ENCODE results near the gene CBFA2T2. TPM values are rescaled to one million over a fixed set of nuclear protein-coding genes. Genes with fewer than 3 reads are reported as not detected.
A peak's percentile ranks its signal among the peaks of the same experiment; 100 is the strongest.

The CBFA2T2 gene
- total and polyA plus RNA-seq, 10 of the 15 experiments (the other 5 are each of a cell fraction or from before 2014, with no cell fraction given), result 0.61 to 8.6 (median 5.5) TPM

DNA sequence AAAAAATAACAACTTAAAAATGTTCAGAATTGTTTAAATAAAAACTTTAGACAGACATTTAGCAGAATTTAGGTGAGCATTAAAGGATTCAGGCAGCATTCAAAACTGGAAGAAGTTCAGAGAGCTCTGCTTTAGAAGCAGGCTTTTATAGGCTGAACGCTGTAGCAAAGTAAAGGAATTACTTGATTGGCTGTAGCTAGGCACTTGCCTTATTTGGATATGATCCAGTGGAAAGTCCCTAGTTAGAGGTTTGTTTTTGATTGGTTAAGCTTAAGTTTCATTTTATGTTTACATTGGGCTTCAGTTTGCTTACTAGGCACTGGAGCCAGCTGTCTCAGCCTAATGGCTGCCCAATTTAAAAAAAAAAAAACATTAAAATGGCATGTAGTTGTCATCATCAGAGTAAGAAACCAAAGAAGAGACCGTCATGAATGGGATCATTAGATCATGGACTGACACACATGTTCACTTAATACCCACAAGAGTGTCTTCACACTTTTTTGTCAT lies 65.1 kb downstream of the CBFA2T2 start:
- Histone ChIP-seq H3K4me1 (ENCODE audit: control insufficient read depth, insufficient read depth, low read length) (peaks cover 15% of the 10 kb centered on the region), H3K36me3 (ENCODE audit: control insufficient read depth in 2 of 2, insufficient read depth in 2 of 2, low read length in 1 of 2) (no peaks in the 10 kb centered on the region; a peak in 1 of 4 replicates), H3K9ac (ENCODE audit: control insufficient read depth, insufficient read depth, low read length) (peak overlapping the region; percentile 26; the same call in 1 of the 2 replicates), H3K4me2 (ENCODE audit: control insufficient read depth, insufficient read depth) (peak overlapping the region; percentile 50; the same call in 1 of the 2 replicates), H3K79me2 (ENCODE audit: control insufficient read depth, insufficient read depth, low read length) (no peaks in the 10 kb centered on the region; the same call in 1 of the 2 replicates), H4K20me1 (ENCODE audit: control insufficient read depth, insufficient read depth) (no peaks in the 10 kb centered on the region), H3K4me3 (no peak overlapping the region), H3K9me3 (replicated peaks; ENCODE audit: control insufficient read depth, insufficient read depth, low read length) (no peaks in the 10 kb centered on the region; the same call in 2 of the 3 replicates), H2AFZ (ENCODE audit: control insufficient read depth, low read depth, low read length) (peak overlapping the region; percentile 20), H3K27ac (ENCODE audit: control insufficient read depth, insufficient read depth) (peak overlapping the region; percentile 82), H3K27me3 (replicated peaks in 1 of 2; ENCODE audit: control insufficient read depth in 2 of 2, insufficient read depth in 2 of 2, low read length in 1 of 2) (no peaks in the 10 kb centered on the region)
- ChIA-PET RAD21 (ENCODE audit: unreplicated experiment) (interaction anchor here (0.9 to 2.3 kb wide), 9 partner anchors 15 to 112 kb away, joined by 3 to 15 read pairs (median 4); partner anchors contain the start of genes ACTL10 and CBFA2T2), CTCF (interaction anchor here (1.0 to 1.6 kb wide), 3 partner anchors 13 to 113 kb away, joined by 3 to 5 read pairs (median 5); no protein-coding TSS in a partner anchor), SMC1A (ENCODE audit: uncharacterized antibody, unreplicated experiment) (interaction anchor here (0.9 to 1.6 kb wide), 10 partner anchors 14 to 113 kb away, joined by 3 to 10 read pairs (median 4); partner anchors contain the start of gene CBFA2T2), POLR2A (interaction anchor here (0.5 to 1.1 kb wide), 8 partner anchors 13 to 784 kb away, joined by 3 to 11 read pairs (median 4); partner anchors contain the start of gene CBFA2T2)
- DNase-seq (ENCODE audit: low read depth, low spot score) (peak; percentile 94), ATAC-seq (peak; percentile 100), FAIRE-seq (peak; percentile 98)
- TSS peak; percentile 76 for BruUV-seq (replicated peaks)
- intact Hi-C loops (cut with micrococcal nuclease; ENCODE audit: unreplicated experiment) (no loop called here), in situ Hi-C loops (cut with MboI) (no loop called here)
- 0% methylated on average over 2 of the region's 2 CpGs for WGBS (ENCODE audit: insufficient coverage, insufficient replicate concordance, low lambda C conversion rate, missing lambda C conversion rate)
- TF ChIP-seq EP300 (IDR thresholded peaks at IDR 0.05; ENCODE audit: borderline replicate concordance in 1 of 2, control insufficient read depth in 1 of 2, low read depth in 2 of 2, low read length in 2 of 2) (peak in 1 of 2 experiments; percentile 43; a peak in 2 of 4 replicates), NR2C2 (IDR thresholded peaks at IDR 0.05; ENCODE audit: borderline replicate concordance, control insufficient read depth, insufficient read length, low read depth) (no peak), HDGF (IDR thresholded peaks at IDR 0.05) (no peak), PAX8 (IDR thresholded peaks at IDR 0.05) (no peak), PML (IDR thresholded peaks at IDR 0.05; ENCODE audit: low read length) (no peak), SUPT20H (IDR thresholded peaks at IDR 0.05; ENCODE audit: borderline replicate concordance, control insufficient read depth, low read depth, low read length) (no peak), ZBED1 (IDR thresholded peaks at IDR 0.05; ENCODE audit: borderline replicate concordance) (no peak), IRF4 (IDR thresholded peaks at IDR 0.05; ENCODE audit: low read depth, low read length) (no peak)
- TF ChIP-seq, protein P1, sequence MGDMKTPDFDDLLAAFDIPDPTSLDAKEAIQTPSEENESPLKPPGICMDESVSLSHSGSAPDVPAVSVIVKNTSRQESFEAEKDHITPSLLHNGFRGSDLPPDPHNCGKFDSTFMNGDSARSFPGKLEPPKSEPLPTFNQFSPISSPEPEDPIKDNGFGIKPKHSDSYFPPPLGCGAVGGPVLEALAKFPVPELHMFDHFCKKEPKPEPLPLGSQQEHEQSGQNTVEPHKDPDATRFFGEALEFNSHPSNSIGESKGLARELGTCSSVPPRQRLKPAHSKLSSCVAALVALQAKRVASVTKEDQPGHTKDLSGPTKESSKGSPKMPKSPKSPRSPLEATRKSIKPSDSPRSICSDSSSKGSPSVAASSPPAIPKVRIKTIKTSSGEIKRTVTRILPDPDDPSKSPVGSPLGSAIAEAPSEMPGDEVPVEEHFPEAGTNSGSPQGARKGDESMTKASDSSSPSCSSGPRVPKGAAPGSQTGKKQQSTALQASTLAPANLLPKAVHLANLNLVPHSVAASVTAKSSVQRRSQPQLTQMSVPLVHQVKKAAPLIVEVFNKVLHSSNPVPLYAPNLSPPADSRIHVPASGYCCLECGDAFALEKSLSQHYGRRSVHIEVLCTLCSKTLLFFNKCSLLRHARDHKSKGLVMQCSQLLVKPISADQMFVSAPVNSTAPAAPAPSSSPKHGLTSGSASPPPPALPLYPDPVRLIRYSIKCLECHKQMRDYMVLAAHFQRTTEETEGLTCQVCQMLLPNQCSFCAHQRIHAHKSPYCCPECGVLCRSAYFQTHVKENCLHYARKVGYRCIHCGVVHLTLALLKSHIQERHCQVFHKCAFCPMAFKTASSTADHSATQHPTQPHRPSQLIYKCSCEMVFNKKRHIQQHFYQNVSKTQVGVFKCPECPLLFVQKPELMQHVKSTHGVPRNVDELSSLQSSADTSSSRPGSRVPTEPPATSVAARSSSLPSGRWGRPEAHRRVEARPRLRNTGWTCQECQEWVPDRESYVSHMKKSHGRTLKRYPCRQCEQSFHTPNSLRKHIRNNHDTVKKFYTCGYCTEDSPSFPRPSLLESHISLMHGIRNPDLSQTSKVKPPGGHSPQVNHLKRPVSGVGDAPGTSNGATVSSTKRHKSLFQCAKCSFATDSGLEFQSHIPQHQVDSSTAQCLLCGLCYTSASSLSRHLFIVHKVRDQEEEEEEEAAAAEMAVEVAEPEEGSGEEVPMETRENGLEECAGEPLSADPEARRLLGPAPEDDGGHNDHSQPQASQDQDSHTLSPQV (IDR thresholded peaks at IDR 0.05), result no peak
- TF ChIP-seq, protein P2, sequence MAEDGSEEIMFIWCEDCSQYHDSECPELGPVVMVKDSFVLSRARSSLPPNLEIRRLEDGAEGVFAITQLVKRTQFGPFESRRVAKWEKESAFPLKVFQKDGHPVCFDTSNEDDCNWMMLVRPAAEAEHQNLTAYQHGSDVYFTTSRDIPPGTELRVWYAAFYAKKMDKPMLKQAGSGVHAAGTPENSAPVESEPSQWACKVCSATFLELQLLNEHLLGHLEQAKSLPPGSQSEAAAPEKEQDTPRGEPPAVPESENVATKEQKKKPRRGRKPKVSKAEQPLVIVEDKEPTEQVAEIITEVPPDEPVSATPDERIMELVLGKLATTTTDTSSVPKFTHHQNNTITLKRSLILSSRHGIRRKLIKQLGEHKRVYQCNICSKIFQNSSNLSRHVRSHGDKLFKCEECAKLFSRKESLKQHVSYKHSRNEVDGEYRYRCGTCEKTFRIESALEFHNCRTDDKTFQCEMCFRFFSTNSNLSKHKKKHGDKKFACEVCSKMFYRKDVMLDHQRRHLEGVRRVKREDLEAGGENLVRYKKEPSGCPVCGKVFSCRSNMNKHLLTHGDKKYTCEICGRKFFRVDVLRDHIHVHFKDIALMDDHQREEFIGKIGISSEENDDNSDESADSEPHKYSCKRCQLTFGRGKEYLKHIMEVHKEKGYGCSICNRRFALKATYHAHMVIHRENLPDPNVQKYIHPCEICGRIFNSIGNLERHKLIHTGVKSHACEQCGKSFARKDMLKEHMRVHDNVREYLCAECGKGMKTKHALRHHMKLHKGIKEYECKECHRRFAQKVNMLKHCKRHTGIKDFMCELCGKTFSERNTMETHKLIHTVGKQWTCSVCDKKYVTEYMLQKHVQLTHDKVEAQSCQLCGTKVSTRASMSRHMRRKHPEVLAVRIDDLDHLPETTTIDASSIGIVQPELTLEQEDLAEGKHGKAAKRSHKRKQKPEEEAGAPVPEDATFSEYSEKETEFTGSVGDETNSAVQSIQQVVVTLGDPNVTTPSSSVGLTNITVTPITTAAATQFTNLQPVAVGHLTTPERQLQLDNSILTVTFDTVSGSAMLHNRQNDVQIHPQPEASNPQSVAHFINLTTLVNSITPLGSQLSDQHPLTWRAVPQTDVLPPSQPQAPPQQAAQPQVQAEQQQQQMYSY (CRISPR knock-in tag; IDR thresholded peaks at IDR 0.05), result no peak
- TF ChIP-seq, protein P3, sequence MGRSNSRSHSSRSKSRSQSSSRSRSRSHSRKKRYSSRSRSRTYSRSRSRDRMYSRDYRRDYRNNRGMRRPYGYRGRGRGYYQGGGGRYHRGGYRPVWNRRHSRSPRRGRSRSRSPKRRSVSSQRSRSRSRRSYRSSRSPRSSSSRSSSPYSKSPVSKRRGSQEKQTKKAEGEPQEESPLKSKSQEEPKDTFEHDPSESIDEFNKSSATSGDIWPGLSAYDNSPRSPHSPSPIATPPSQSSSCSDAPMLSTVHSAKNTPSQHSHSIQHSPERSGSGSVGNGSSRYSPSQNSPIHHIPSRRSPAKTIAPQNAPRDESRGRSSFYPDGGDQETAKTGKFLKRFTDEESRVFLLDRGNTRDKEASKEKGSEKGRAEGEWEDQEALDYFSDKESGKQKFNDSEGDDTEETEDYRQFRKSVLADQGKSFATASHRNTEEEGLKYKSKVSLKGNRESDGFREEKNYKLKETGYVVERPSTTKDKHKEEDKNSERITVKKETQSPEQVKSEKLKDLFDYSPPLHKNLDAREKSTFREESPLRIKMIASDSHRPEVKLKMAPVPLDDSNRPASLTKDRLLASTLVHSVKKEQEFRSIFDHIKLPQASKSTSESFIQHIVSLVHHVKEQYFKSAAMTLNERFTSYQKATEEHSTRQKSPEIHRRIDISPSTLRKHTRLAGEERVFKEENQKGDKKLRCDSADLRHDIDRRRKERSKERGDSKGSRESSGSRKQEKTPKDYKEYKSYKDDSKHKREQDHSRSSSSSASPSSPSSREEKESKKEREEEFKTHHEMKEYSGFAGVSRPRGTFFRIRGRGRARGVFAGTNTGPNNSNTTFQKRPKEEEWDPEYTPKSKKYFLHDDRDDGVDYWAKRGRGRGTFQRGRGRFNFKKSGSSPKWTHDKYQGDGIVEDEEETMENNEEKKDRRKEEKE (IDR thresholded peaks at IDR 0.05), result no peak
